HG02943 (cell line): ENCODE data around the gene DNAJC22.
"Not testable (repeated sequence)": the region's sequence is repeated elsewhere in the genome, so short reads cannot be mapped to it uniquely, and the experiment has no call there.

ENCODE experiments used
- ATAC-seq: cut with Tn5 transposase; IDR thresholded peaks from one replicate; pipeline ENCODE4 v1.9.1; 2021; ENCODE audit warnings: mild to moderate bottlenecking, low read depth, moderate library complexity; ENCODE audit not compliant: unreplicated experiment

Gene DNAJC22

GRCh38 chr12:49346659-49347310 is at the start of gene DNAJC22:
DNAJC22 (plus strand) TSS chr12:49346888; CDS start chr12:49348873, 1,985 bp downstream.
- ATAC-seq: no peak

DNA sequence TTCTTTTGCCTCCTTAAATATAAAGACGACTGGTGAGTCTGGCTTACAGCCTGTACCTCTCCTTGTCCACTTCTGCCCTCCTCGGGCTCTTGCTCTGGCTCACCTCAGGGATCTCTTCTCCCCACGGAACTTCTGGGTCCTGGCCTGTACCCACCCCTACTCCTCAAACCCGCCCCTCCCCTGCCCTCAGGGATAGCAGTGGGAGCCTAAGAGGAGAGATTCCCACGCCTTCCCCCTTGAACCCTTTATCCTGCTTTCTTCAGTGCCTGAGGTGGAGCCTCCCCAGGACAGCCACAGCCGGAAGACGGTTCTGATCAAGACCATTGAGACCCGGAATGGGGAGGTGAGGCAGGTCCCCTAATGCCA is 49.0 kb upstream of the DNAJC22 start:
- ATAC-seq: no peak

- no peak for ATAC-seq
These were observed 48.5 kb upstream of the DNAJC22 start for GRCh38 chr12:49298160-49298559.

GRCh38 chr12:49301760-49302159 is 44.9 kb upstream of the DNAJC22 start:
- no peak for ATAC-seq

DNA sequence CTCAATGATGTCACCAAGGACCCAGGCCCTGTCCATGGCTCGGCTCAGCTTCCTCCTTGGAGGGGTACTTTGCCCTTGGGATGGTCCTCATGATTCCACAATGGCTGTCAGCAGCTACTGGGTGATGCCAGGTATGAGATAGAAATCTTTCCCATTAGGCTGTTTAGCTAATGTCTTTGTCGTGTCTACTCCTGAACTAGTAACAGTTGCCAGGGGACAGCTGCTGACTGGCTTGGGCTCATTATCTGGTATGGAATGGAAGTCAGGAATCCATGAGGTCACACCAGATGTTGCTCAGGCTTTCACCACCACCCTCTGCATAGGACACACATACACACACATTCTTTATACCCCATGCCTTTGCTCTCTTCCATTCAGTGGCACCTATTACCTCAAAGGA is 42.5 kb upstream of the DNAJC22 start:
- no peak for ATAC-seq

DNA sequence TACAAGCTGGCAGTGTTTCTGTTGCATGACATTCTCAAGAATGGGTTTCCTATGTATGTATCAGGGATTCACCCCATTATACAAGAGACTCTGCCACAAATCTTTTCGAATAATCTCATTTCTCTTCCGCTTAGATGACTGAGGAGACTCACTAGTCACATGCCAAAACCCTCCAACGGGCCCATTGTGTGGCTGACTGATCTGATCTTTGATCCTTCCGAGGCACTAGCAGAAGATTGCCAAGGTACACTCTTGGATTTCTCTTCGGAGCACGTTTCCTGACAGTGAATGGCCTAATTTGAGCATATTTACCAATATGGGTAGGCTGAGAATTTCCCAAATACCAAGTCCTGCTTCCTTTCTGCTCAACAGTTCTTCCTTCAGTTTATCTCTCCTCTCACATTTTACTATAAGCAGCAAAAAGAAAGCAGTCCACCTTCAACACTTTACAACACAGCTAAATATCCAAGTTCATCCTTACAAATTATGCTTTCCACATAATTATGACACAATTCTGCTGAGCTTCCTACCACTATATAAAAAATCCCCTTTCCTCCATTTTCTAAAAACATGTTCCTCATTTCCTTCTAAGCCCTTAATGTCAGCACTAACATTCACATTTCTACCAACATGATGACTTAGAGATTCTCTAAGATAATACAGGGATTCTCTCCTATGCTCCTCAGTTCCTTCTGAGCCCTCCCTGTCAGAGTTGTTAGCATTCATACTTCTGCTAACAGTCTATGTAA is 40.8 kb upstream of the DNAJC22 start:
- ATAC-seq: no peak

DNA sequence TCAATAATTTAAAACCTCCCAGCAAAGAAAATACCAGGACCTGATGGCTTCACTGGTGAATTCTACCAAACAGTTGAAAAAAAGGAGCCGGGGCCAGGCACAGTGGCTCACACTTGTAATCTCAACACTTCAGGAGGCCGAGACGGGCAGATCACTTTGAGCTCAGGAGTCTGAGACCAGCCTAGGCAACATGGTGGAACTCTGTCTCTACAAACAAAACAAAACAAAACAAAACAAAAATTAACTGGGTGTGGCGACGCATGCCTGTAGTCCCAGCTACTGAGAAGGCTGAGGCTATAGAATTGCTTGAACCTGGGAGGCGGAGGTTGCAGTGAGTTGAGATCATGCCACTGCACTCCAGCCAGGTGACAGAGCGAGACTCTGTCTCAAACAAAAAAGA is 37.3 kb upstream of the DNAJC22 start:
- no peak for ATAC-seq

DNA sequence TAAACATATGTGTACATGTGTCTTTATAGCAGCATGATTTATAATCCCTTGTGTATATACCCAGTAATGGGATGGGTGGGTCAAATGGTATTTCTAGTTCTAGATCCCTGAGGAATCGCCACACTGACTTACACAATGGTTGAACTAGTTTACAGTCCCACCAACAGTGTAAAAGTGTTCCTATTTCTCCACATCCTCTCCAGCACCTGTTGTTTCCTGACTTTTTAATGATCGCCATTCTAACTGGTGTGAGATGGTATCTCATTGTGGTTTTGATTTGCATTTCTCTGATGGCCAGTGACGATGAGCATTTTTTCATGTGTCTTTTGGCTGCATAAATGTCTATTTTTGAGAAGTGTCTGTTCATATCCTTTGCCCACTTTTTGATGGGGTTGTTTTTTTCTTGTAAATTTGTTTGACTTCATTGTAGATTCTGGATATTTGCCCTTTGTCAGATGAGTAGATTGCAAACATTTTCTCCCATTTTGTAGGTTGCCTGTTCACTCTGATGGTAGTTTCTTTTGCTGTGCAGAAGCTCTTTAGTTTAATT is 36.2 kb upstream of the DNAJC22 start:
- ATAC-seq: not testable (repeated sequence)

GRCh38 chr12:49314811-49315210 is 31.9 kb upstream of the DNAJC22 start:
- no peak for ATAC-seq

GRCh38 chr12:49317118-49317517 is 29.6 kb upstream of the DNAJC22 start:
- ATAC-seq: not testable (repeated sequence)

DNA sequence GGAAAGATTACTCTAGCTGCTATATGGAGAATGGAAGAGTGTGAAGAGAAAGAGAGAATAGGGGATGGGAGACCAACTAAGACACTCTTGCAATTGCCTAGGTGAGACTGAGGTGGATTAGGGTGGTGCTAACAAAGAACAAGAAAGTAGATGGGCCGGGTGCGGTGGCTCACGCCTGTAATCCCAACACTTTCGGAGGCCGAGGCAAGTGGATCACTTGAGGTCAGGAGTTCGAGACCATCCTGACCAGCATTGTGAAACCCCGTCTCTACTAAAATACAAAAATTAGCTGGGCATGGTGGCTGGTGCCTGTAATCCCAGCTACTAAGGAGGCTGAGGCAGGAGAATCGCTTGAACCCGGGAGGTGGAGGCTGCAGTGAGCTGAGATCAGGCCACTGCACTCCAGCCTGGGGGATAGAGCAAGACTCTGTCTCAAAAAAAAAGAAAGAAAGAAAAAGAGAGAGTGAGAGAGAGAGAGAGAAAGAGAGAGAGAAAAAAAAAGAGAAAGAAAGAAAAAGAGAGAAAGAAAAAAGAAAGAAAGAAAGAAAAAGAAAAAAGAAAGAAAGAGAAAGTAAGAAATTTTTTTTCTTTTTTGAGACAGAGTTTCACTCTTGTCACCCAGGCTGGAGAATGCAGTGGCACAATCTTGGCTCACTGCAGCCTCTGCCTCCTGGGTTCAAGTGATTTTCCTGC is 26.1 kb upstream of the DNAJC22 start:
- ATAC-seq: not testable (repeated sequence)

DNA sequence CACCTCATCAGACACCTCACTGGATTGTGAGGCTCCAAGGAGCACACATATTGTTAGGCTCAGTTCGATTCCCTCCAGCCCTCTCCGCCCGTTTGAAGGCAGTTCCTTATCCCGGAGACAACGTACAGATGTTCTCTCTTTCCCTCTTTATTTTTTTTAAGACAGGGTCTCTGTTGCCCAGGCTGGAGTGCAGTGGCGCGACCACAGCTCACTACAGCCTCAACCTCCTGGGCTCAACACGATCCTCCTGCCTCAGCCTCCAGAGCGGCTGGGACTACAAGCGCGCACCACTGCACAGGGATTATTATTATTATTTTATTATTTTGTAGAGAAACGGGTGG is 24.4 kb upstream of the DNAJC22 start:
- no peak for ATAC-seq

DNA sequence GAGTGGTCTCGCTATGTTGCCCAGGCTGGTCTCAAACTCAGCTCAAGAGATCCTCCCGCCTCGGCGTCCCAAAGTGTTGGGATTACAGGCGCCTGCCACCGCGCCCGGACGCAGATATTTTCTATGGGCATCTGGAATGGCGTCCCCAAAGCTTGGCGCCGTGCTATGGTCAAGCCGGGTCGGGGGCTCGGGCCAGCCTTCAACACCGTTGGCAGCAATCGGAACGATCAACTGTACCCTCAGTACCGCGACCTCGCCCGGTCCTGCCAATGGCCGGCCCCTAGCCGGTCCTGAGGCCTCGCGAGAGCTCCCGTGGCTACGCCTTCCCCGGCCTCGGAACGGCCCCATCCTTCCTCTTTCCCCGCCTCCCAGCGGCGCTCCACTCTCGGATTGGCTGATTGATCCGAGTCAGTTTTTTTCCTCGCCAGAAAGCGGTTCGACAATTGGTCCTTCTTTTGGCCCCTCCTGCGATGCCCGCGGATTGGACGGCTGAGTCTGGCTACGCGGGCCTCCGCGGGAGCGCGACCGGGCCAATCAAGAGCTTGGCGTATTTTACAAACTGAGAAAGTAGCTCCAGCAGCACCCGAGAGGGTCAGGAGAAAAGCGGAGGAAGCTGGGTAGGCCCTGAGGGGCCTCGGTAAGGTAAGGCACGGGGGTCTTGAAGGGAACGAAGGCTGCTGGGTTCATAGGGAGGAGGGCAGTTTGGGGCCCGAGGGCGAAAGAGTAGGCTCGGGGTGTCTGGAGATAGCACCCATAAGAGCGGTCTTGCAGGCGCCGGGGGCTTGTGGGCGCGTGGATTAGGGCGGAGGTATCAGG is 23.8 kb upstream of the DNAJC22 start, which contains the start of gene TROAP:
Gene TROAP (plus strand): TSS at position 548 of the 816 bp plus-strand sequence. CDS start 354 bp downstream, outside the sequence.
- ATAC-seq: peak; percentile 98

- ATAC-seq: no peak
These were observed 23.1 kb upstream of the DNAJC22 start for GRCh38 chr12:49323524-49324097.

DNA sequence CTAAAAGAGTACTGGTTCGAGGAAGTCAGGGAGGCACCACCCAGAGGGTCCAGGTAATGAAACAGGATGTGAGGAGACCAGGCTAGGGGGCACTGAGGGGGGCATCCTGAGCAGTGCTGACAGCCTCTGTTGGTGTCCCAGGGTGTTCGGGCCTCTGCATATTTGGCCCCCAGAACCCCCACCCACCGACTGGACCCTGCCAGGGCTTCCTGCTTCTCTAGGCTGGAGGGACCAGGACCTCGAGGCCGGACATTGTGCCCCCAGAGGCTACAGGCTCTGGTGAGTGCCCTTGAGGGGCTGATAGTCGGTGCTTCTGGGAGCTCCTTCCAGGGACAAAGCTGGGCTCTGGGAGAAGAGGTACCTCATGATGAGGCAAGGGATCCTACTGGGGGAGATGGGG is 21.1 kb upstream of the DNAJC22 start:
- no peak for ATAC-seq

DNA sequence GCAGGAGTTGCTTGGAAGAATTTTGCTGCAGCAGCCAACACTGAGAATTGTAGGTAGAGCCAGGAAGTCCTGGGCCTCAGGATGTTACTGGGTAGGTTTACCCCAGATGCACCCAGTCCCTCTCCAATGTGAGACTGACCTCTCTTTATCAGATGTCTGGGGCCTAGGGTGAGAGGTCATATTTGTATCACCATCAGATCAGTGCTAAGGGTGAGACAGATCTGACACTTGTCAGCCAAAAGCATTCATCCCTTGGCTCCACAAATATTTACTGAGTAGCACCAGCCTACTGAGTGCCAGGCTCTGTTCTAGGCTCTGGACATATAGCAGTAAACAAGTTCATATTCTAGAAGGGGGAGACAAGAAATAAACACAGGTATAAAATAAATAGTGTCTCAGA is 19.3 kb upstream of the DNAJC22 start:
- ATAC-seq: no peak

DNA sequence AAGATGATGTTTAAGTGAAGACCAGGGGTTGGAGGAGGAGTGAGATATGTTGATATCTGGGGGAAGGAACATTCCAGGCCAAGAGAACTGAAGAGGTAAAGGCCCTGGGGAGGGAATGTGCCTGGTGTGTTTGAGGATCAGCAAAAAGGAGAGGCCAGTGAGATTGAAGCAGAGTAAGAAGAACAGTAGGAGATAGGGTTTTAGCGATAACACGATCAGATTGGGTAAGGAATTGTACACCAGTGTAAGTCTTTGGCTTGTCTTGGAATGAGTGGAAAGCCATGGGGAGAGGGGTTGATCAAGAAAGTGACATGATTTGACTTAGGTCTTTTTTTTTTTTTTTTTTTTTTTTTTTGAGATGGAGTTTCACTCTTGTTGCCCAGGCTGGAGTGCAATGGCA is 18.8 kb upstream of the DNAJC22 start:
- no peak for ATAC-seq

GRCh38 chr12:49328816-49329215 is 17.9 kb upstream of the DNAJC22 start:
- ATAC-seq: no peak

DNA sequence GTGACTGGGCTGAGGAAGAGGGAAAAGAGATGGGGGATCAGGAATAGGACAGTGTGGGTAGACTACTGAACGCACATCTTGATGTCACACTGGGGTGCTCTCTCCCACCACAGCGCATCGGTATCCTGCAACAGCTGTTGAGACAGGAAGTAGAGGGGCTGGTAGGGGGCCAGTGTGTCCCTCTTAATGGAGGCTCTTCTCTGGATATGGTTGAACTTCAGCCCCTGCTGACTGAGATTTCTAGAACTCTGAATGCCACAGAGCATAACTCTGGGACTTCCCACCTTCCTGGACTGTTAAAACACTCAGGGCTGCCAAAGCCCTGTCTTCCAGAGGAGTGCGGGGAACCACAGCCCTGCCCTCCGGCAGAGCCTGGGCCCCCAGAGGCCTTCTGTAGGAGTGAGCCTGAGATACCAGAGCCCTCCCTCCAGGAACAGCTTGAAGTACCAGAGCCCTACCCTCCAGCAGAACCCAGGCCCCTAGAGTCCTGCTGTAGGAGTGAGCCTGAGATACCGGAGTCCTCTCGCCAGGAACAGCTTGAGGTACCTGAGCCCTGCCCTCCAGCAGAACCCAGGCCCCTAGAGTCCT is 16.6 kb upstream of the DNAJC22 start:
- no peak for ATAC-seq
